IMR-90 (cell line): ENCODE results near the gene DIP2A. TPM values are rescaled to one million over a fixed set of nuclear protein-coding genes. Genes with fewer than 3 reads are reported as not detected.

ENCODE experiments used
- ATAC-seq: fragments of 200-7000 bp; cut with Tn5 transposase; 2 replicates; pipeline ENCODE4 v1.9.1; 2020; ENCODE audit warnings: low read depth, mild to moderate bottlenecking, moderate library complexity
- BruUV-seq: library from RNA; stranded (reverse); fragments of 400-500 nt; replicated peaks from 2 replicates; lab custom pipeline; 2021; lab: Mats Ljungman, UMichigan
- CTCF ChIA-PET: fragments of 300-600 bp; formaldehyde crosslinking; extraction: SDS; loops from one replicate; lab custom pipeline; 2021; ENCODE audit warnings: antibody characterized with exemption; lab: Yijun Ruan, JAX
- POLR2A ChIA-PET: fragments of 300-600 bp; sonication (Branson Sonifier 250); formaldehyde crosslinking; loops from one replicate; lab custom pipeline; 2022; ENCODE audit warnings: antibody characterized with exemption; ENCODE audit not compliant: unreplicated experiment; lab: Charles Lee
- DNase-seq: peaks from one replicate; pipeline ENCODE4 v3.0.0; 2013
- H2AFZ ChIP-seq: replicated peaks from 2 replicates; pipeline ENCODE3; 2013; ENCODE audit warnings: low read length, mild to moderate bottlenecking; ENCODE audit not compliant: poor library complexity
- H2AK5ac ChIP-seq: 2 replicates; pipeline ENCODE4 v1.6.1; 2013; ENCODE audit warnings: low read depth, low read length, inconsistent platforms
- H2AK9ac ChIP-seq: replicated peaks from 2 replicates; pipeline ENCODE3; 2013; ENCODE audit warnings: mild to moderate bottlenecking, low read depth, low read length, moderate library complexity; ENCODE audit not compliant: poor library complexity
- H2BK120ac ChIP-seq: 2 replicates; pipeline ENCODE4 v1.6.1; 2013; ENCODE audit warnings: low read depth, low read length, inconsistent platforms
- H2BK15ac ChIP-seq: 3 replicates; pipeline ENCODE4 v1.6.1; 2013; ENCODE audit warnings: low read depth, low read length, inconsistent platforms
- H2BK20ac ChIP-seq: 2 replicates; pipeline ENCODE4 v1.6.1; 2013; ENCODE audit warnings: low read depth, mild to moderate bottlenecking, inconsistent platforms, low read length, moderate library complexity
- H2BK5ac ChIP-seq: 2 replicates; pipeline ENCODE4 v1.6.1; 2013; ENCODE audit warnings: mild to moderate bottlenecking, low read depth, low read length, inconsistent platforms; ENCODE audit not compliant: poor library complexity, severe bottlenecking
- H3K14ac ChIP-seq: replicated peaks from 2 replicates; pipeline ENCODE4 v1.6.1; 2013; ENCODE audit warnings: low read depth, low read length, inconsistent platforms
- H3K18ac ChIP-seq: 2 replicates; pipeline ENCODE4 v1.6.1; 2013; ENCODE audit warnings: low read depth, low read length, control low read depth
- H3K23ac ChIP-seq: 2 replicates; pipeline ENCODE4 v1.6.1; 2013; ENCODE audit warnings: low read depth, low read length, inconsistent platforms
- H3K27ac ChIP-seq: 2 replicates; pipeline ENCODE4 v1.5.1; 2013; ENCODE audit warnings: mild to moderate bottlenecking, control low read depth, low read length; ENCODE audit not compliant: insufficient read depth
- H3K27me3 ChIP-seq: 2 replicates; pipeline ENCODE4 v1.6.1; 2013; ENCODE audit warnings: low read length; ENCODE audit not compliant: control insufficient read depth, insufficient read depth
- H3K36me3 ChIP-seq: 2 replicates; pipeline ENCODE4 v1.6.1; 2013; ENCODE audit warnings: low read length, mixed read lengths; ENCODE audit not compliant: control insufficient read depth, insufficient read depth
- H3K4ac ChIP-seq: 2 replicates; pipeline ENCODE4 v1.6.1; 2013; ENCODE audit warnings: low read depth, low read length, inconsistent platforms
- H3K4me1 ChIP-seq: 2 replicates; pipeline ENCODE4 v1.6.1; 2013; ENCODE audit warnings: low read length, mixed read lengths; ENCODE audit not compliant: control insufficient read depth, insufficient read depth
- H3K4me2 ChIP-seq: 2 replicates; pipeline ENCODE4 v1.6.1; 2013; ENCODE audit warnings: low read depth, mild to moderate bottlenecking, control low read depth, low read length, moderate library complexity
- H3K4me3 ChIP-seq: 2 replicates; pipeline ENCODE4 v1.5.1; 2013; ENCODE audit warnings: low read depth, mild to moderate bottlenecking, control low read depth, low read length, moderate library complexity; ENCODE audit not compliant: insufficient read depth
- H3K56ac ChIP-seq: 2 replicates; pipeline ENCODE4 v1.6.1; 2013; ENCODE audit warnings: low read length, inconsistent platforms; ENCODE audit not compliant: insufficient read depth; ENCODE audit errors: extremely low read depth
- H3K79me1 ChIP-seq, 2 experiments: 2 replicates each; pipeline ENCODE4 v1.6.1; 2013; ENCODE audit warnings: low read length in 2 of 2, inconsistent platforms in 1 of 2, low read depth in 1 of 2
- H3K9ac ChIP-seq: 2 replicates; pipeline ENCODE4 v1.6.1; 2013; ENCODE audit warnings: low read depth, low read length, control low read depth
- H3K9me1 ChIP-seq: 2 replicates; pipeline ENCODE4 v1.6.1; 2013; ENCODE audit warnings: low read length, inconsistent platforms; ENCODE audit not compliant: insufficient read depth
- H3K9me3 ChIP-seq: 2 replicates; pipeline ENCODE4 v1.6.1; 2013; ENCODE audit warnings: low read length; ENCODE audit not compliant: control insufficient read depth, insufficient read depth
- H4K20me1 ChIP-seq: 2 replicates; pipeline ENCODE4 v1.6.1; 2013; ENCODE audit warnings: low read length, inconsistent platforms; ENCODE audit not compliant: insufficient read depth
- H4K5ac ChIP-seq: 2 replicates; pipeline ENCODE4 v1.6.1; 2013; ENCODE audit warnings: mild to moderate bottlenecking, low read depth, low read length, control low read depth
- H4K8ac ChIP-seq, 2 experiments: 2 replicates each; pipeline ENCODE4 v1.6.1; 2013; ENCODE audit warnings: low read depth in 2 of 2, low read length in 2 of 2, control low read depth in 1 of 2, inconsistent platforms in 1 of 2
- H4K91ac ChIP-seq: 2 replicates; pipeline ENCODE4 v1.6.1; 2013; ENCODE audit warnings: low read depth, low read length, inconsistent platforms; ENCODE audit not compliant: insufficient read depth
- BHLHE40 ChIP-seq: fragments of 150-350 bp; IDR thresholded peaks from 2 replicates; pipeline ENCODE4 v1.6.1; 2016; ENCODE audit warnings: mild to moderate bottlenecking, low read depth, low read length
- CEBPB ChIP-seq: IDR thresholded peaks from 2 replicates; pipeline ENCODE4 v1.6.1; 2012; ENCODE audit warnings: low read depth, low read length, improper control_type of control experiment
- CHD1 ChIP-seq: IDR thresholded peaks from 2 replicates; pipeline ENCODE4 v1.6.1; 2012; ENCODE audit warnings: low read depth, low read length, improper control_type of control experiment
- CTCF ChIP-seq: conservative IDR thresholded peaks from 2 replicates; pipeline ENCODE4 v1.5.1; 2012; ENCODE audit warnings: mild to moderate bottlenecking, low read depth, low read length, improper control_type of control experiment
- ELK1 ChIP-seq: fragments of 150-350 bp; IDR thresholded peaks from 2 replicates; pipeline ENCODE4 v1.6.1; 2016; ENCODE audit warnings: low read depth, mild to moderate bottlenecking, low read length, moderate library complexity, borderline replicate concordance
- FOS ChIP-seq: fragments of 150-350 bp; IDR thresholded peaks from 2 replicates; pipeline ENCODE4 v1.6.1; 2016; ENCODE audit warnings: low read depth, low read length
- MAFK ChIP-seq: IDR thresholded peaks from 2 replicates; pipeline ENCODE4 v1.6.1; 2012; ENCODE audit warnings: low read depth, low read length, improper control_type of control experiment
- MAZ ChIP-seq: IDR thresholded peaks from 2 replicates; pipeline ENCODE4 v1.6.1; 2012; ENCODE audit warnings: low read depth, mild to moderate bottlenecking, low read length, improper control_type of control experiment, moderate library complexity, borderline replicate concordance
- MXI1 ChIP-seq: IDR thresholded peaks from 2 replicates; pipeline ENCODE4 v1.6.1; 2012; ENCODE audit warnings: low read depth, mild to moderate bottlenecking, low read length, moderate library complexity, borderline replicate concordance
- NFE2L2 ChIP-seq: fragments of 150-350 bp; IDR thresholded peaks from 2 replicates; pipeline ENCODE4 v1.6.1; 2016; ENCODE audit warnings: low read depth, mild to moderate bottlenecking, low read length
- POLR2A ChIP-seq: IDR thresholded peaks from 2 replicates; pipeline ENCODE4 v1.6.1; 2012; ENCODE audit warnings: mild to moderate bottlenecking, low read depth, low read length
- RAD21 ChIP-seq: IDR thresholded peaks from 2 replicates; pipeline ENCODE4 v1.6.1; 2012; ENCODE audit warnings: low read length, improper control_type of control experiment
- RFX5 ChIP-seq: IDR thresholded peaks from 2 replicates; pipeline ENCODE4 v1.8.0; 2012; ENCODE audit warnings: low read depth, mild to moderate bottlenecking, low read length, moderate library complexity
- SMC3 ChIP-seq: fragments of 150-350 bp; IDR thresholded peaks from 2 replicates; pipeline ENCODE4 v1.6.1; 2016; ENCODE audit warnings: low read depth, mild to moderate bottlenecking, antibody characterized with exemption, low read length, moderate library complexity
- USF2 ChIP-seq: fragments of 150-350 bp; IDR thresholded peaks from 2 replicates; pipeline ENCODE4 v1.6.1; 2017; ENCODE audit warnings: mild to moderate bottlenecking, antibody characterized with exemption, low read length, low read depth
- WGBS, 2 experiments: methylation state at CpG; one replicate each; pipeline versions ENCODE4 v1.1.5 to v1.1.7; 2013; ENCODE audit warnings: missing lambda C conversion rate in 2 of 2; ENCODE audit not compliant: insufficient read length in 1 of 2; ENCODE audit errors: extremely low coverage in 2 of 2; 5-methylcytosine and 5-hydroxymethylcytosine counted together
- dilution Hi-C: fragments of 300-500 bp; cut with HindIII; formaldehyde crosslinking; loops from one replicate; pipeline ENCODE4 v1.14.3; 2018; ENCODE audit warnings: low sequenced_read_pairs; ENCODE audit not compliant: unreplicated experiment
- in situ Hi-C: fragments of 300-500 bp; cut with MboI; formaldehyde crosslinking; loops from 3 replicates; pipeline ENCODE4 v1.14.3; 2019; ENCODE audit warnings: low sequenced_read_pairs, inconsistent platforms, mixed read lengths
- intact Hi-C: fragments of 100-400 bp; cut with micrococcal nuclease; formaldehyde crosslinking; loops from 2 replicates; pipeline ENCODE4 v1.10.0; 2022
- polyA plus RNA-seq, 3 experiments: library from polyadenylated mRNA; depleted of rRNA; stranded (reverse); fragments of >200 nt; gene quantifications; 2 replicates each; pipeline ENCODE4 v1.2.3, GENCODE V29; 2012; ENCODE audit warnings: low replicate concordance in 1 of 3
- total RNA-seq: library from RNA; depleted of rRNA; stranded (reverse); fragments of >200 nt; gene quantifications from 2 replicates; pipeline ENCODE4 v1.2.3, GENCODE V29; 2012

Gene DIP2A
- total and polyA plus RNA-seq, 2 of the 4 experiments (the other 2 are of a cell fraction), result 17.9 to 24.3 TPM

GRCh38 chr21:46554431-46555224 lies 95.9 kb downstream of the DIP2A start:
- ATAC-seq (no peak), DNase-seq (no peak)
- dilution Hi-C loops (no loop called here), intact Hi-C loops (no loop called here), in situ Hi-C loops (no loop called here)
- no peak overlapping the region for H3K4me3 ChIP-seq
- H2BK120ac ChIP-seq, result no peak overlapping the region
- WGBS, 2 experiments, result 95% methylated on average over 4 of the region's 30 CpGs; no CpG with 5 or more reads in 1 of the 2 experiments
- no peaks in the 10 kb centered on the region for H3K9me1 ChIP-seq
- H3K79me1 ChIP-seq, result no peaks in the 10 kb centered on the region
- no peak overlapping the region for H3K4ac ChIP-seq
- no peak overlapping the region for H2BK15ac ChIP-seq
- no peaks in the 10 kb centered on the region for H3K4me1 ChIP-seq
- no TSS peak for BruUV-seq
- H2AK9ac ChIP-seq, result peak overlapping the region; percentile 42
- H4K5ac ChIP-seq, result no peak overlapping the region
- no peak overlapping the region for H3K9ac ChIP-seq
- no peak overlapping the region for H3K23ac ChIP-seq
- H3K4me2 ChIP-seq, result no peak overlapping the region
- H2AK5ac ChIP-seq, result no peak overlapping the region
- H4K8ac ChIP-seq, result no peak overlapping the region
- no peak overlapping the region for H2BK5ac ChIP-seq
- no peak overlapping the region for H4K91ac ChIP-seq
- no peaks in the 10 kb centered on the region; the same call in 1 of the 2 replicates for H4K20me1 ChIP-seq
- no peak overlapping the region for H3K14ac ChIP-seq
- no peak overlapping the region for H3K18ac ChIP-seq
- H3K27me3 ChIP-seq, result no peaks in the 10 kb centered on the region
- ChIA-PET CTCF (interaction anchor here (0.6 kb wide), 1 partner anchor 85 kb away, joined by 3 read pairs; no protein-coding TSS in a partner anchor), POLR2A (no interaction called here)
- H3K9me3 ChIP-seq, result no peaks in the 10 kb centered on the region
- peaks cover 56% of the 10 kb centered on the region for H3K36me3 ChIP-seq
- no peak overlapping the region for H2BK20ac ChIP-seq
- H2AFZ ChIP-seq, result no peak overlapping the region
- no peak overlapping the region for H3K56ac ChIP-seq
- no peak overlapping the region for H3K27ac ChIP-seq
- no peak for TF ChIP-seq MAZ
- no peak for TF ChIP-seq SMC3
- TF ChIP-seq RFX5, result no peak
- TF ChIP-seq BHLHE40, result no peak
- no peak for TF ChIP-seq FOS
- TF ChIP-seq MXI1, result no peak
- TF ChIP-seq CEBPB, result no peak
- TF ChIP-seq USF2, result no peak
- TF ChIP-seq POLR2A, result no peak
- no peak for TF ChIP-seq RAD21
- no peak for TF ChIP-seq ELK1
- no peak for TF ChIP-seq MAFK
- no peak for TF ChIP-seq CTCF
- no peak for TF ChIP-seq CHD1
- no peak for TF ChIP-seq NFE2L2
